AG09319 (cell line): Measurements from ENCODE around the gene GPR22.

Source experiments
- DNase-seq: peaks from one replicate; pipeline ENCODE4 v3.0.0-alpha.2; 2010; ENCODE audit warnings: low read depth; ENCODE audit errors: extremely low read depth
- TF ChIP-seq, protein P1 (sequence below): IDR thresholded peaks from 2 replicates; pipeline ENCODE4 v1.5.1; 2011; ENCODE audit warnings: low read depth, mild to moderate bottlenecking, inconsistent platforms, low read length, moderate library complexity

Gene GPR22

GRCh38 chr7:107469929-107470328 is at the start of gene GPR22:
GPR22 (plus strand) TSS chr7:107470057; CDS start chr7:107474061, 4,004 bp downstream.
- no peak for DNase-seq
- TF ChIP-seq, protein P1, sequence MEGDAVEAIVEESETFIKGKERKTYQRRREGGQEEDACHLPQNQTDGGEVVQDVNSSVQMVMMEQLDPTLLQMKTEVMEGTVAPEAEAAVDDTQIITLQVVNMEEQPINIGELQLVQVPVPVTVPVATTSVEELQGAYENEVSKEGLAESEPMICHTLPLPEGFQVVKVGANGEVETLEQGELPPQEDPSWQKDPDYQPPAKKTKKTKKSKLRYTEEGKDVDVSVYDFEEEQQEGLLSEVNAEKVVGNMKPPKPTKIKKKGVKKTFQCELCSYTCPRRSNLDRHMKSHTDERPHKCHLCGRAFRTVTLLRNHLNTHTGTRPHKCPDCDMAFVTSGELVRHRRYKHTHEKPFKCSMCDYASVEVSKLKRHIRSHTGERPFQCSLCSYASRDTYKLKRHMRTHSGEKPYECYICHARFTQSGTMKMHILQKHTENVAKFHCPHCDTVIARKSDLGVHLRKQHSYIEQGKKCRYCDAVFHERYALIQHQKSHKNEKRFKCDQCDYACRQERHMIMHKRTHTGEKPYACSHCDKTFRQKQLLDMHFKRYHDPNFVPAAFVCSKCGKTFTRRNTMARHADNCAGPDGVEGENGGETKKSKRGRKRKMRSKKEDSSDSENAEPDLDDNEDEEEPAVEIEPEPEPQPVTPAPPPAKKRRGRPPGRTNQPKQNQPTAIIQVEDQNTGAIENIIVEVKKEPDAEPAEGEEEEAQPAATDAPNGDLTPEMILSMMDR = no peak

DNA sequence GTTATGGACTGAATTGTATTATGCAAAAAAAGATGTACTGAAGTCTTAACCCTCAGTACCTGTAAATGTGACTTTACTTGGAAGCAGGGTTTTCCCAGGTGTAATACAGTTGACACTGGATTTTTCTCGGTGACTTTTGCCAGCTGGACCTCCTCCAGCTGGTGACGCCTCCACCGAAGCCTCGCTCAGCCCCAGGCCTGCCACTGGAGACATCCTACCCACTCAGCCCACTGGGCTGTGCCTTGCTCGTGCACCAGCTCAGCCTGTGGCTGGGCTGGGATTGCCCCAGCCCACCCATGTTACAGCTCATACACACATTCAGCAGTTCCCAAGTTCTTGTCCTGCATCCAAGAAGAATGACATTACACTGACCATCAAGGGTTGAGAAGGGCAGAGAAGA is 42.4 kb upstream of the GPR22 start:
- TF ChIP-seq, protein P1 = no peak
- no peak for DNase-seq

- no peak for DNase-seq
- TF ChIP-seq, protein P1 = no peak
Observed at GRCh38 chr7:107428642-107429041, 41.2 kb upstream of the GPR22 start.

DNA sequence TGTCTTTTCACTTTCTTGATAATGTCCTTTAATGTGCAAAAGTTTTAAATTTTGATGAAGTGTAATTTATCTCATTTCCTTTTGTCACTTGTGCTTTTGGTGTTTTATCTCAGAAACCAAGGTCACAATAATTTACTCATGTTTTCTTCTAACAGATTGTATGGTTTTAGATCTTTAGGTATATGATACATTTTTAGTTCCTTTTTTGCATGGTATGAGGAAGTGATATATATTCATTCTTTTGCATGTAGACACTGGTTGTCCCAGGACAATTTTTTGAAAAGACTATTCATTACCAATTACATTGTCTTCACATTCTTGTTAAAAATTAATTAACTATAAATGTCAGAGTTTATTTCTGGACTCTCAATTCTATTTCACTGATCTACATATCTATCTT is 39.8 kb upstream of the GPR22 start:
- TF ChIP-seq, protein P1 = no peak
- no peak for DNase-seq

DNA sequence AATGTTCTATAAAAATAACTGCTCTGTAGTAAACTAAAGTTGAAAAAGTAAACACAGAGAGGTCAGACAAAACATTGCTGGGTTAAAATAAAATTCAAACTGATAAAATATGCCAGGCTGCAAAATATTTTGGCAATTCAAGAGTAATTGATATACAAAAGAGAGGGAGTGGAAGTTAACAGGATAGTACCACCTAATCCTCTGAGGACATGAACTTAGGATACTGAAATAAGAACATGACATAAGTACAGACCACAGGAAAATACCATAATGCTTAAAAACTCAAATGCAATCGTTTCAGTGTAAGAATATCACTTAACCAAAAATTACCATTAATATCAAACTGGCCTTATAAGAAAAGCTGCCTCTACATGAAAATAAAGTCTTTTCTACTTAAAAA is 37.6 kb upstream of the GPR22 start:
- DNase-seq = no peak
- TF ChIP-seq, protein P1 = no peak

DNA sequence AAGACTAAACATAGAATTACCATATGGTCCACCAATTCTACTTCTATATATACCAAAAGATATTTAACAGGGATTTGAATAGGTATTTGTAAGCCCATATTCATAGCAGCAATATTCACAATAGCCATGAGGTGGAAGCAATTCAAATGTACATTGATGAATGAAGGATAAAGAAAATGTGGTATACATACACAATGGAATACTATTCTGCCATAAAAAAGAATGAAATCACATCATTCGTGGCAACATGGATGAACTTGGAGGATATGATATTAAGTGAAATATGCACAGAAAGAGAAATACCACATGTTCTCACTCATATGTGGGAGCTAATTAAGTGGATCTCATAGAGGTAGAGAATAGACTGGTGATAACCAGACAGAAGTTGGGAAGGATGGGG is 34.1 kb upstream of the GPR22 start:
- DNase-seq = no peak
- TF ChIP-seq, protein P1 = no peak

DNA sequence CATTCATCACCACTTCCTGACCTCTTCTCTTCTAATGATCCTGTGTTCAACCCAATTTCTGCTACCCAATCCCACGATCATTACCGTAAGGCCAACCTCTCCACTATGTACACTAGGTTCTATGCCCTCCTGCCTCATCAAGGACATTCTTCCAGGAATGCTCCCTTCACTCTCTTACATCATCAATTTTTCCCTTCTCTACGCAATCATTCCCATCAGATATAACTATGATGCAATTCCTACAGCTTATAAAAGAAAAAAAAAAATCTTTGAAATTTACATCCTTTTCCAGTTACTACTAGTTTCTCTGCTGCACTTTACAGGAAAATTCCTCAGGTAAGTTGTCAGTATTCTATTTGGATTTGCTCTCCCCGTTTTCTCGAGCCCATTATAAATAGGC is 30.8 kb upstream of the GPR22 start:
- DNase-seq = no peak
- TF ChIP-seq, protein P1 = no peak
